Posterior vena cava (tissue), 2 donors: Measurements from ENCODE around the gene LRRC32. TPM values are rescaled to one million over a fixed set of nuclear protein-coding genes. Genes with fewer than 3 reads are reported as not detected.
A peak's percentile ranks its signal among the peaks of the same experiment; 100 is the strongest.
"Not testable (repeated sequence)": the region's sequence is repeated elsewhere in the genome, so short reads cannot be mapped to it uniquely, and the experiment has no call there.

Source experiments
- DNase-seq: peaks from one replicate; pipeline ENCODE4 v3.0.0-alpha.2; 2020; ENCODE audit warnings: low spot score
- intact Hi-C, 2 donors: fragments of 100-400 bp; cut with DNase I; formaldehyde crosslinking; loops; one replicate each; pipeline versions ENCODE4 v1.14.1 to v1.14.2; 2022 to 2023
- total RNA-seq, 2 donors: library from RNA; stranded (reverse); fragmentation: NEBNext Ultra II Directional; extraction: Animal tissue kit (Norgen Biotek cat#: 25700); gene quantifications; one replicate each; pipeline ENCODE4 v1.2.1, GENCODE V29; 2021
- donor health status: DM: yes; HTN: yes; CAD: no.
- donor health status: DM: yes; HTN: yes; CAD: no.

LRRC32 gene
- total RNA-seq, 2 donors from 2014 or later: 108 to 142 TPM

DNA sequence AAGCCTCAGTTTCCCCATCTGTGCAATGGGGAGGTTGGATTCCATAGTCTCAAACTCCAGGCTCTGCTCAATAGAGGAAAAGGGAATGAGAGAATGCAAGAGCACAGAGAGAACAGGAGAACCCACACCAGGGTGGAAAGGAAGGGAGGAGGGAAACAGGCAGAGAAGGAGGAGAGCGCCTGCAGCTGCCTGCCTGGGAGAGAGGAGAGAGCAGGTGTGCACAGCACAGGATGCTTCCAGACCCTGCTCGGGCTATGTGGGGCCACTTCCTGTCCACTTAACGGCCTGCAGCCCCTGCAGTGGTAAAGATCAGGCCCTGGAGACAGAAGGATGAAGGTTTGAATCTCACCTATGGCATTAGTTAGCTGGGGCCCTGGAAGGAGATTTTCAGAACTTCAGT lies 12.3 kb downstream of the LRRC32 start:
- DNase-seq: peak; percentile 46
- intact Hi-C loops: no loop called here

GRCh38 chr11:76657187-76658170 lies 13.1 kb downstream of the LRRC32 start:
- intact Hi-C loops: no loop called here
- DNase-seq: peak; percentile 77

GRCh38 chr11:76656571-76657081 lies 13.9 kb downstream of the LRRC32 start:
- intact Hi-C loops: loop anchor here in 1 of 2 donors (1.0 kb wide), 1 partner anchor 35 kb away; no protein-coding TSS in a partner anchor
- peak; percentile 78 for DNase-seq

DNA sequence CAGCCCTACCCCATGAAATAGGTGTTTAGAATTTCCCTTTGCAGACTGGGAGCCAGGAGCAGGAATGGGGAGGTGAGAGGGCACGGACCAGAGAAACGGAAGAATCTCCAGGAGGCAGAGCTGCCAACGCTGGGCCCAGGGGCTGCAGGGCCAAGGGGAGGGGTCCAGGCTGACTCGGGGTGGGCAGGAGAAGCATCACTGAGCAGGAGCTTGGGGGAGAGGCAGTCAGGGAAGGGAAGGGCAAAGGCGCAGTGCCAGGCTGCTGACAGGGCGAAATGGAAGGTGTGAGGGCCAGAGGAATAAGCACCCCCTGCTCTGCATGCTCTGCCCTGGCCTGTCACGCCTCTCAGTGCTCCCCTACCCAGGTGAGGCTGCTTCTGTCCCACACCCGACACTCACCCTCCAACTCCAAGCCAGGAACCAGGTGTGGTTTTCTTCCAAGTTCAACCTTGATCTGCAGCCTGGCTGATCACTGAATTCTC lies 14.5 kb downstream of the LRRC32 start:
- DNase-seq: peak; percentile 67
- intact Hi-C loops: loop anchor here in 1 of 2 donors (1.0 kb wide), 1 partner anchor 35 kb away; no protein-coding TSS in a partner anchor

DNA sequence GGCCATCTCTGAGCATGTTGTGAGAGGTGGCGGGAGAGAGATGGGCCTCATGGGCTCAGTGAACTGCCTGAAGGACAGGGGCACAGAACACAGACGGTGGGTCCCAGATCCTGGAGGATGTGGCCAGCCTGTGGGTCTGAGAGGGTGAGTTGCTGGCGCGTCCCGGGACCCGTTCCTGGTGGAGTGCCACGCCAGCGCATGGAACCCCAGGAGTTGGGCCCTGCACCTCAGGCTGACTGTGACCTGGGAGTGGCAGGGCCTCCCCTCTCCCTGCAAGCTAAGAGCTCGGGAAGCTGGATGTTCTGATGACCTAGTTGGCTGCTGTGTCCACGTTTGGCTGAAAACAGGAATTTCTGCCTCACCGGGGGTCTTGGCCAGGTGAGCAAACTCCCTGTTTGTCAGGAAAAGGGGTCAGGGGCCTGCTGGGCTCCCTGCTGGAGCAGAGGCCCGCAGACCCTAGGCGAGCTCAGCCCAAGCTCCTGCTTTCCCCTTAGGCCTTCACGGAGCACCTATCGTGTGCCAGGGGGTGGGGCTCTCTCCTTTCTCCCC lies 15.0 kb downstream of the LRRC32 start:
- intact Hi-C loops: loop anchor here in 1 of 2 donors (1.0 kb wide), 1 partner anchor 36 kb away; no protein-coding TSS in a partner anchor
- DNase-seq: peak; percentile 63

DNA sequence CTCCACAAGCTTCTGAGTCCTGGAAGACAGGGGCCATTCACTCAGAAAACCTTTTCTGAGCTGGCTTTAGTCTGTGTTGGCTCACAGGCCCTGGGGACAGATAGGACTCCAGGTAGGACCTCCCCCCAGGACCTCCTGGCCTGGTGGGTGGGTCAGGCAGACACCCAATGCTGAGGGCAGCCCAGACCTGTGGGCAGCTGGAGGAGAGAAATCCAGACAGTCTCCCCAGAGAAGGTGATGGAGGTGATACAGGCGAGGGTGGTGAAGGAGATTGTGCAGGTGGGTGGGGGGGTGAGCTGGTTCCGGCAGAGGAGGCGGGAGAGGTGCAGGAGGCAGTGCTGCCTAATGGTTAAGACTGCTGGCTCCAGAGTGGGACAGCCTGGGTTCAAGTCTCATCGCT lies 15.6 kb downstream of the LRRC32 start:
- intact Hi-C loops: no loop called here
- DNase-seq: no peak

DNA sequence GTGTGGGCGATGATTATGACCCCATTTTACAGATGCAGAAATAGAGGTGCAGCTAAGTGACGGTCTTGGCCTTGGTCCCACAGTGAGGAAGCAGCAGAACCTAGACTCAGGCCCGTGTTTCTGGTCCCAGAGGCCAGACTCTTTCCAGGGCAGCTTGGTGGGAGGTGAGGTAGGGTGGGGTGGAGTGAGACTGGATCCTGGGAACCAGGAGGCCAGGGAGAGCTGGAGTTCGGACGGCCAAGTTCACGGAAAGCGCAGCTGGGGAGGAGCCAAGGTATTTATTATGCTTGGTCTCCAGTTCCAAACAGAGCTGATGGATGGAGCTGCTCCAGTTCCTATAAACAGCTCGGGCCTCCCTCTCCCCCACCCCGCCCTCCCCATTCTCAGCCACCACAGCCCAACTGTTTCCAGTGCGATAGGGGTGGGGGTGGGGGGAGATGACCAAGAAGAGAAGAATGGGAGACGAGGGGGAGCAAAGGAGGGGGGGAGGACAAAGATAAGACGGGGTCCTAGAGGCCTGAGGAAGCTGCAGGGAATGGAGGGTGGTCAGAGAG lies 16.2 kb downstream of the LRRC32 start:
- peak; percentile 90 for DNase-seq
- intact Hi-C loops: no loop called here

- peak; percentile 86 for DNase-seq
- intact Hi-C loops: no loop called here
Observed at GRCh38 chr11:76653674-76654284, 16.8 kb downstream of the LRRC32 start.

GRCh38 chr11:76653012-76653673 lies 17.4 kb downstream of the LRRC32 start:
- intact Hi-C loops: no loop called here
- DNase-seq: peak; percentile 82

DNA sequence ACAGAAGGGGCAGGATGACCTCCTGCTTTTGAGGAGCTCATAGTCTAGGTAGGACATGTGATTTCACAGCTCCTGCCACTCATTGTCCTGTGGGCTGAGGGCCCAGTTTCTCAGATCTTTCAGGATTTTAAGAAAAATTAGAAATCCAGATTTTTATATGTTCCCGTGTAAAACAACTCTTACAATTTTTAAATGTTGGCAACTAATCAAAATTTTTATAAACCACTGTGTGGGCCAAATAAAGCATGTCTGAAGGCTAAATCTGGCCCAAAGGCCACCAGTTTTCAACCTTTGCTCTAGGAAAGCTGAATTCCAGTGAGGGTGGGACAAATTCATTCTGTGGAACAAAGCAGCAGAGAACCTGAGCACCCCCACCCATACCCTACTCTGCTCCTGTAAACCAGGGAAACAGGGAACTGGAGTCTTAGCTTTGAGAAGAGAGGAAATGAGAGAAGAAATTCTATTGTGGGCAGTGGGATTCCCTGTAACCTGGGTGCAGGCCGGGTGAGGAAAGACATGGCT lies 20.6 kb downstream of the LRRC32 start:
- DNase-seq: no peak
- intact Hi-C loops: no loop called here

GRCh38 chr11:76649011-76649410 lies 21.5 kb downstream of the LRRC32 start:
- intact Hi-C loops: no loop called here
- DNase-seq: no peak

DNA sequence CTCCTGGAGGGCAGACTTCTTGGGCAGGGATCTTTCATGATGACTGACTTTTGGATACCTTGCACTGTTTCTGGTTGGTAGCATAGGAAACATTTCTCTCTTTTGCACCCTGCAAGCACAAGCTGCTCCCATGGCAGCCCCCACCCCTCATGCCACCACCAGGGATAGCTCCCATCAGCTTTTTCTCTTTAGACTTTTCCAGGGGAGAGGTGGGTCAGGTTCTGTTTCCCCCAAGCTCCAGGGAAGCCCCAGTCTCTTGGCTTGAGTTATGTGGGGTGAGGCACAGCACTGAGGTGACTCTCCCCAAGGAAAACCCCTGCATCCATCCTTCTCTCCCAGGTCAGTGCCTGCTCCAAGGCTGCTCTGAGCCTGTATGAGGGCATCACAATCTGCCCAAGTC lies 22.5 kb downstream of the LRRC32 start:
- intact Hi-C loops: no loop called here
- peak; percentile 64 for DNase-seq

DNA sequence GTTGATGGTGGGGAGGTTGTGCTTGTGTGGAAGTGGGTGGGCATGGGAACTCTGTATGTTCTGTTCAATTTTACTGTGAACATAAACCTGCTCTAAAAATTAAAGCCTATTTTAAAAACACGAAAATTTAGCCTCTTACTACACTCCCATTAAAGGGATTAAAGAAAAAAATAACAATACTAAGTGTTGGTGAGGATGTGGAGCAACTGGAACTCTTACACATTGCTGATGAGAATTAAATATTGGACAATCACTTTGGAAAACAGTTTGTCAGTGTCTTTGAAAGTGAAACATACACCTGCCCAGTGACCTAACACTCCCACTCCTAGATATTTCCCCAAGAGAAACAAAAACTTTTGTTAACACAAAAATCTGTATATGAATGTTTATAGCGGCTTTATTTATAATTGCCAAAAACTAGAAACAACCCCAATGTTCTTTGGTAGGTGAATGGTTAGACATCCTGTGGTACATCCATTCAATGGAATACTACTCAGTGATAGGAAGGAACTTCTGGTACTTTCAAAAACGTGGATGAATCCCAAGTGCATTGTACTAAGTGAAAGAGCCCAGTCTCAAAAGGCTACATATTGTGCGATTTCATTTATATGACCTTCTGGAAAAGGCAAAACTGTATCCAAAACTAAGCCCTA lies 23.5 kb downstream of the LRRC32 start:
- intact Hi-C loops: no loop called here

DNA sequence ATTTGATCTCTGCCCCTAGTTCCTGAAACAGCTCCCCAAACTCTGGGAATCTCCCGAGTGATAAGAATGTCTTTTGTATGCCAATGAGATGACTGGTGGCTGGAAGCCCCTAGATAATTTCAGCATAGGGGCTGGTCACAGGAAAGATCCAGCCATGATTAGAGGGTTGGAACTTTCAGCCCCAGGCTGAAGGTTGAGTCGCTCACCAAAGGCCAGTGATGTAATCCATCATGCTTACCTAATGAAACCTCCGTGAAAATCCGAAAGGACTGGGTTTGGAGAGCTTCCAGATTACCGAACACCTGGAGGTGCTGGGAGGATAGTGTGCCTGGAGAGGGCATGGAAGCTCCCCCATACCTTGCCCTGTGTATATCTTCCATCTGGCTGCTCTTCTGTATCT lies 26.0 kb downstream of the LRRC32 start:
- DNase-seq: peak; percentile 13
- intact Hi-C loops: no loop called here

More for the DNA sequence above, 23.5 kb downstream of the LRRC32 start:
- no peak for DNase-seq

GRCh38 chr11:76643711-76644110 lies 26.8 kb downstream of the LRRC32 start:
- intact Hi-C loops: loop anchor here in 1 of 2 donors (2.0 kb wide), 1 partner anchor 79 kb away; no protein-coding TSS in a partner anchor
- not testable (repeated sequence) for DNase-seq

- DNase-seq: peak; percentile 50
- intact Hi-C loops: loop anchor here in 1 of 2 donors (2.0 kb wide), 1 partner anchor 78 kb away; no protein-coding TSS in a partner anchor
Observed at GRCh38 chr11:76642341-76642740, 28.2 kb downstream of the LRRC32 start.

DNA sequence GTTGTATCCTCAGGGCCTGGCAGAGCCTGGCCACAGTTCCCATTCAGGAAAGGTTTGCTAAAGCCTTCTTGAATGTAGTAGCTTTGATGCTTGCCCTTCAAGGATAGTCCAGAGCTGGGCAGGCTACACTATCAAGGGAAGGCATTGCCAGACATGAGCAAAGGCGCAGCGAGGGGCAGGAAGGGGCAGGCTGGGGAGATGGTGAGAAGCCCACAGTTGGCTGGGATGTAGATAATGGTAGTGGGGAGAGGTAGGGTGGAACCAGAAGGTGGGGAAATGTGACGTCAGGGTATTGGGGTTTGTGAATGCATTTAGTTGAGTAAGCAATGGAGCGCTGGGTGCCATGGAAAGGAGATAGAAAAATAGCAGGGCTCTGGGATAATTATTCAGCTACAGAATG lies 28.6 kb downstream of the LRRC32 start:
- intact Hi-C loops: loop anchor here in 1 of 2 donors (2.0 kb wide), 1 partner anchor 77 kb away; no protein-coding TSS in a partner anchor
- DNase-seq: no peak

- no peak for DNase-seq
- intact Hi-C loops: no loop called here
Observed at GRCh38 chr11:76640501-76640900, 30.0 kb downstream of the LRRC32 start.
